ENCODE results near the gene STYK1.
"Not testable (repeated sequence)": the region's sequence is repeated elsewhere in the genome, so short reads cannot be mapped to it uniquely, and the experiment has no call there.

GRCh38 chr12:10646576-10646975 is 27.3 kb downstream of the STYK1 start:
- not testable (repeated sequence) for TF ChIP-seq CTCF, EZH2 (IDR thresholded peaks at IDR 0.05)
